ENCODE data around the gene ZNF581.
A peak's percentile ranks its signal among the peaks of the same experiment; 100 is the strongest.

The ZNF581 gene

GRCh38 chr19:55654868-55655647 is 11.6 kb downstream of the ZNF581 start, which contains the start of gene U2AF2 (continued):
- TF ChIP-seq ZNF26 (tag by site-specific recombination; IDR thresholded peaks at IDR 0.05) (no peak), GLIS1 (tag by site-specific recombination; IDR thresholded peaks at IDR 0.05) (peak; percentile 63), ZNF274 (IDR thresholded peaks at IDR 0.05; ENCODE audit: low read length) (no peak), ZNF274 (tag by site-specific recombination; IDR thresholded peaks at IDR 0.05; ENCODE audit: borderline replicate concordance) (no peak), ZNF548 (tag by site-specific recombination; IDR thresholded peaks at IDR 0.05) (no peak), PRDM1 (tag by site-specific recombination; IDR thresholded peaks at IDR 0.05) (peak; percentile 71), ZNF394 (tag by site-specific recombination; IDR thresholded peaks at IDR 0.05; ENCODE audit: borderline replicate concordance) (no peak), YY1 (tag by site-specific recombination; IDR thresholded peaks at IDR 0.05) (peak; percentile 24; the same call in 1 of the 2 replicates), PRDM2 (tag by site-specific recombination; IDR thresholded peaks at IDR 0.05; ENCODE audit: borderline replicate concordance) (no peak), ZBTB20 (tag by site-specific recombination; IDR thresholded peaks at IDR 0.05) (peak; percentile 97), MEIS1 (CRISPR knock-in tag; IDR thresholded peaks at IDR 0.05; ENCODE audit: borderline replicate concordance) (no peak), ZNF138 (tag by site-specific recombination; IDR thresholded peaks at IDR 0.05; ENCODE audit: borderline replicate concordance) (no peak), ZNF677 (tag by site-specific recombination; IDR thresholded peaks at IDR 0.05) (no peak), ZNF596 (tag by site-specific recombination; IDR thresholded peaks at IDR 0.05) (0 out of 2 replicates have a peak, but pooled peaks have one; percentile 23), ATF2 (tag by site-specific recombination; IDR thresholded peaks at IDR 0.05; ENCODE audit: low read depth) (no peak), SP2 (tag by site-specific recombination; IDR thresholded peaks at IDR 0.05) (peak; percentile 33; the same call in 1 of the 2 replicates), ZNF792 (tag by site-specific recombination; IDR thresholded peaks at IDR 0.05) (no peak), ZNF707 (tag by site-specific recombination; IDR thresholded peaks at IDR 0.05) (no peak), ZNF341 (tag by site-specific recombination; IDR thresholded peaks at IDR 0.05; ENCODE audit: low read depth) (no peak), WT1 (tag by site-specific recombination; IDR thresholded peaks at IDR 0.05) (no peak), ZNF610 (tag by site-specific recombination; IDR thresholded peaks at IDR 0.05; ENCODE audit: borderline replicate concordance) (peak; percentile 60; the same call in 1 of the 2 replicates), ZBTB6 (tag by site-specific recombination; IDR thresholded peaks at IDR 0.05) (no peak)
- TF ChIP-seq, protein P1, sequence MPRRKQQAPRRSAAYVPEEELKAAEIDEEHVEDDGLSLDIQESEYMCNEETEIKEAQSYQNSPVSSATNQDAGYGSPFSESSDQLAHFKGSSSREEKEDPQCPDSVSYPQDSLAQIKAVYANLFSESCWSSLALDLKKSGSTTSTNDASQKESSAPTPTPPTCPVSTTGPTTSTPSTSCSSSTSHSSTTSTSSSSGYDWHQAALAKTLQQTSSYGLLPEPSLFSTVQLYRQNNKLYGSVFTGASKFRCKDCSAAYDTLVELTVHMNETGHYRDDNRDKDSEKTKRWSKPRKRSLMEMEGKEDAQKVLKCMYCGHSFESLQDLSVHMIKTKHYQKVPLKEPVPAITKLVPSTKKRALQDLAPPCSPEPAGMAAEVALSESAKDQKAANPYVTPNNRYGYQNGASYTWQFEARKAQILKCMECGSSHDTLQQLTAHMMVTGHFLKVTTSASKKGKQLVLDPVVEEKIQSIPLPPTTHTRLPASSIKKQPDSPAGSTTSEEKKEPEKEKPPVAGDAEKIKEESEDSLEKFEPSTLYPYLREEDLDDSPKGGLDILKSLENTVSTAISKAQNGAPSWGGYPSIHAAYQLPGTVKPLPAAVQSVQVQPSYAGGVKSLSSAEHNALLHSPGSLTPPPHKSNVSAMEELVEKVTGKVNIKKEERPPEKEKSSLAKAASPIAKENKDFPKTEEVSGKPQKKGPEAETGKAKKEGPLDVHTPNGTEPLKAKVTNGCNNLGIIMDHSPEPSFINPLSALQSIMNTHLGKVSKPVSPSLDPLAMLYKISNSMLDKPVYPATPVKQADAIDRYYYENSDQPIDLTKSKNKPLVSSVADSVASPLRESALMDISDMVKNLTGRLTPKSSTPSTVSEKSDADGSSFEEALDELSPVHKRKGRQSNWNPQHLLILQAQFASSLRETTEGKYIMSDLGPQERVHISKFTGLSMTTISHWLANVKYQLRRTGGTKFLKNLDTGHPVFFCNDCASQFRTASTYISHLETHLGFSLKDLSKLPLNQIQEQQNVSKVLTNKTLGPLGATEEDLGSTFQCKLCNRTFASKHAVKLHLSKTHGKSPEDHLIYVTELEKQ (tag by site-specific recombination; IDR thresholded peaks at IDR 0.05; ENCODE audit: borderline replicate concordance): no peak
